ENCODE results near the gene NLRP3. TPM values are rescaled to one million over a fixed set of nuclear protein-coding genes. Genes with fewer than 3 reads are reported as not detected.

NLRP3 gene
- total and polyA plus RNA-seq, 9 of the 15 experiments (the other 6 are each of a cell fraction or from before 2014, with no cell fraction given) = not detected

GRCh38 chr1:247471445-247472016 lies 55.6 kb downstream of the NLRP3 start (continued):
- TF ChIP-seq ZNF778 (CRISPR knock-in tag; IDR thresholded peaks at IDR 0.05) (no peak), ZBTB17 (CRISPR knock-in tag; IDR thresholded peaks at IDR 0.05) (no peak), TOE1 (IDR thresholded peaks at IDR 0.05; ENCODE audit: borderline replicate concordance) (no peak), TOE1 (CRISPR knock-in tag; IDR thresholded peaks at IDR 0.05; ENCODE audit: borderline replicate concordance, low read depth) (no peak), PCBP1 (IDR thresholded peaks at IDR 0.05; ENCODE audit: low read depth, low read length, poor library complexity, severe bottlenecking) (no peak), POLR2G (IDR thresholded peaks at IDR 0.05; ENCODE audit: low read depth, low read length) (peak; percentile 73; the same call in 1 of the 2 replicates), TBL1XR1 (IDR thresholded peaks at IDR 0.05; ENCODE audit: low read length in 2 of 2) (no peak; a peak in 1 of 4 replicates), SAP30 (IDR thresholded peaks at IDR 0.05; ENCODE audit: borderline replicate concordance, insufficient read depth, low read depth, low read length, poor library complexity, severe bottlenecking) (no peak), HMBOX1 (IDR thresholded peaks at IDR 0.05) (no peak), NR3C1 (CRISPR knock-in tag; IDR thresholded peaks at IDR 0.05) (no peak), FOXP4 (CRISPR knock-in tag; IDR thresholded peaks at IDR 0.05; ENCODE audit: borderline replicate concordance) (no peak), TSHZ1 (CRISPR knock-in tag; IDR thresholded peaks at IDR 0.05) (no peak), TBP (optimal IDR thresholded peaks at IDR 0.05; ENCODE audit: low read depth, low read length) (peak; percentile 81), ZNF507 (tag; conservative IDR thresholded peaks at IDR 0.05) (no peak), BRCA1 (IDR thresholded peaks at IDR 0.05) (no peak), BRCA1 (CRISPR knock-in tag; IDR thresholded peaks at IDR 0.05) (no peak), FIP1L1 (IDR thresholded peaks at IDR 0.05; ENCODE audit: low read depth, low read length, poor library complexity, severe bottlenecking) (no peak)
- TF ChIP-seq, protein P1, sequence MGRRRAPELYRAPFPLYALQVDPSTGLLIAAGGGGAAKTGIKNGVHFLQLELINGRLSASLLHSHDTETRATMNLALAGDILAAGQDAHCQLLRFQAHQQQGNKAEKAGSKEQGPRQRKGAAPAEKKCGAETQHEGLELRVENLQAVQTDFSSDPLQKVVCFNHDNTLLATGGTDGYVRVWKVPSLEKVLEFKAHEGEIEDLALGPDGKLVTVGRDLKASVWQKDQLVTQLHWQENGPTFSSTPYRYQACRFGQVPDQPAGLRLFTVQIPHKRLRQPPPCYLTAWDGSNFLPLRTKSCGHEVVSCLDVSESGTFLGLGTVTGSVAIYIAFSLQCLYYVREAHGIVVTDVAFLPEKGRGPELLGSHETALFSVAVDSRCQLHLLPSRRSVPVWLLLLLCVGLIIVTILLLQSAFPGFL (CRISPR knock-in tag; IDR thresholded peaks at IDR 0.05) = no peak
- TF ChIP-seq, protein P2, sequence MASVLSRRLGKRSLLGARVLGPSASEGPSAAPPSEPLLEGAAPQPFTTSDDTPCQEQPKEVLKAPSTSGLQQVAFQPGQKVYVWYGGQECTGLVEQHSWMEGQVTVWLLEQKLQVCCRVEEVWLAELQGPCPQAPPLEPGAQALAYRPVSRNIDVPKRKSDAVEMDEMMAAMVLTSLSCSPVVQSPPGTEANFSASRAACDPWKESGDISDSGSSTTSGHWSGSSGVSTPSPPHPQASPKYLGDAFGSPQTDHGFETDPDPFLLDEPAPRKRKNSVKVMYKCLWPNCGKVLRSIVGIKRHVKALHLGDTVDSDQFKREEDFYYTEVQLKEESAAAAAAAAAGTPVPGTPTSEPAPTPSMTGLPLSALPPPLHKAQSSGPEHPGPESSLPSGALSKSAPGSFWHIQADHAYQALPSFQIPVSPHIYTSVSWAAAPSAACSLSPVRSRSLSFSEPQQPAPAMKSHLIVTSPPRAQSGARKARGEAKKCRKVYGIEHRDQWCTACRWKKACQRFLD (CRISPR knock-in tag; IDR thresholded peaks at IDR 0.05) = peak; percentile 72; the same call in 1 of the 2 replicates

Data from K562 (cell line).